ENCODE measurements around the gene GEMIN5. TPM values are rescaled to one million over a fixed set of nuclear protein-coding genes. Genes with fewer than 3 reads are reported as not detected.

The GEMIN5 gene
- total and polyA plus RNA-seq, 4 experiments from 2014 or later = 3.3 to 19.1 (median 13.7) TPM

DNA sequence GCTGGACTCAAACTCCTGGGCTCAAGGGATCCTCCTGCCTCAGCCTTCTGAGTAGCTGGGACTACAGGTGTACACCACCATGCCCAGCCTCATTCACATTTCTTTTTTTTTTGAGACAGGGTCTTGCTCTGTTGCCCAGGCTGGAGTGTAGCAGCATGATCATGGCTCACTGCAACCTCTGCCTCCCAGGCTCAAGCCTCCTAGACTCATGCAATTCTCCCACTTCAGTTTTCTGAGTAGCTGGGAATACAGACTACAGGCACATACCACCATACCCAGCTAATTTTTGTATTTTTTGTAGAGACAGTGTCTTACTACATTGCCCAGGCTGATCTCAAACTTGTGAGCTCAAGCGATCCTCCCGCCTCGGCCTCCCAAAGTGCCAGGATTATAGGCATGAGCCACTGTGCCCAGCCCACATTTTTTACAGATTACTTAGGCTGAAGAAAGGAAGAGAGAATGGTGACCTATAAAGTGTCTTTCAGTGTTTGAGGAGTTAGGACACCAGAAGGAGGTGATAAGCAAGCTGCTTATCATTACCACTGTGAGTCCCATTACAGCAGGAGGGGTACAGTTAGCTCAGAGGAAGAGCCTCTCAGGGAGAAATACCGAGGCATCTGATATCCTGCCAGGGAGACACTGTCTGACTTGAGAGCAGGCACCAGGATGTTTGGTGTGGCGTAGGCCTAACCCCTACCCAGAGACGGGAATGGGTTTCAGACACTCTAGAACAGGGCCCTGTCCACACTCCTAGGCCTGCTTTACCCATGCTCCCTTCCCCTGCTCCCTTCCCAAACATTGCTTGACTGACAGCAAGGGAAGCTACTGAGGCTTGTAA lies 97.4 kb downstream of the GEMIN5 start:
- no peaks in the 10 kb centered on the region for H3K27me3 ChIP-seq (ENCODE audit: insufficient read depth, low read length)
- no peaks in the 10 kb centered on the region for H3K4me1 ChIP-seq (ENCODE audit: insufficient read depth, low read length)
- intact Hi-C loops (cut with micrococcal nuclease) = no loop called here
- peak overlapping the region in 1 of 7 donors; percentile 69 for H3K27ac Mint-ChIP-seq
- H3K36me3 ChIP-seq (ENCODE audit: insufficient read depth, low read length) = no peaks in the 10 kb centered on the region
- H3K36me3 Mint-ChIP-seq = no peaks in the 10 kb centered on the region
- H3K27me3 Mint-ChIP-seq = no peaks in the 10 kb centered on the region
- H3K4me1 Mint-ChIP-seq = no peaks in the 10 kb centered on the region
- ChIA-PET POLR2A (ENCODE audit: partially characterized antibody) (interaction anchor here (1.8 kb wide), 1 partner anchor 11 kb away, joined by 7 read pairs; no protein-coding TSS in a partner anchor), CTCF (ENCODE audit: partially characterized antibody) (interaction anchor here (1.0 kb wide), 1 partner anchor 21 kb away, joined by 3 read pairs; no protein-coding TSS in a partner anchor)
- H3K4me3 ChIP-seq (ENCODE audit: low read length in 2 of 2) = no peak overlapping the region
- no peaks in the 10 kb centered on the region for H3K9me3 Mint-ChIP-seq
- no peaks in the 10 kb centered on the region for H3K9me3 ChIP-seq (ENCODE audit: control insufficient read depth in 1 of 2, low read length in 2 of 2)
- no peak overlapping the region for H3K27ac ChIP-seq (ENCODE audit: low read depth, low read length)
- no peak for DNase-seq
- H3K4me3 Mint-ChIP-seq = no peak overlapping the region

Other genes with a start within 250 kb of the GEMIN5 start
- 100 to 1,000 TPM; 152 to 159 TPM for gene LARP1, start 182.8 kb downstream of the GEMIN5 start, total RNA-seq
- gene LARP1, start 182.8 kb downstream of the GEMIN5 start, polyA plus RNA-seq = 10 to 100 TPM in 1 of 2 donors, 1 to 10 TPM in 1; 6.0 to 28.8 TPM
- gene FAXDC2, start 87.6 kb downstream of the GEMIN5 start, total RNA-seq = under 1 TPM in 1 of 2 experiments, not detected in 1; 0.47 TPM
- gene FAXDC2, start 87.6 kb downstream of the GEMIN5 start, polyA plus RNA-seq = 1 to 10 TPM in 1 of 2 donors, not detected in 1; 1.7 TPM
- 100 to 1,000 TPM; 110 to 115 TPM for gene CNOT8, start 79.6 kb downstream of the GEMIN5 start, total RNA-seq
- gene CNOT8, start 79.6 kb downstream of the GEMIN5 start, polyA plus RNA-seq = 100 to 1,000 TPM; 164 to 243 TPM
- 10 to 100 TPM; 28.0 to 33.1 TPM for gene MRPL22, start 2.9 kb upstream of the GEMIN5 start, total RNA-seq
- gene MRPL22, start 2.9 kb upstream of the GEMIN5 start, polyA plus RNA-seq = 100 to 1,000 TPM in 1 of 2 donors, 10 to 100 TPM in 1; 97.0 to 101 TPM
- gene KIF4B, start 75.5 kb upstream of the GEMIN5 start, total RNA-seq = not detected
- gene KIF4B, start 75.5 kb upstream of the GEMIN5 start, polyA plus RNA-seq = not detected

All from CD4-positive, alpha-beta memory T cell (primary cell).